Mucosa of rectum (tissue), 2 donors: ENCODE measurements around the gene REXO5.

ENCODE experiments used
- H3K27ac ChIP-seq, 2 donors: one replicate each; pipeline ENCODE4 v1.7.0; 2013; ENCODE audit warnings: inconsistent platforms in 2 of 2, low read depth in 2 of 2, low read length in 2 of 2
- H3K27me3 ChIP-seq, 2 donors: one replicate each; pipeline ENCODE4 v1.7.0; 2013; ENCODE audit warnings: low read length in 2 of 2; ENCODE audit not compliant: control insufficient read depth in 2 of 2, insufficient read depth in 2 of 2
- H3K36me3 ChIP-seq, 2 donors: one replicate each; pipeline ENCODE4 v1.7.0; 2013; ENCODE audit warnings: low read length in 2 of 2; ENCODE audit not compliant: control insufficient read depth in 2 of 2, insufficient read depth in 2 of 2
- H3K4me1 ChIP-seq, 2 donors: one replicate each; pipeline ENCODE4 v1.7.0; 2013; ENCODE audit warnings: low read length in 2 of 2, mild to moderate bottlenecking in 1 of 2; ENCODE audit not compliant: control insufficient read depth in 2 of 2, insufficient read depth in 2 of 2
- H3K4me3 ChIP-seq, 2 donors: one replicate each; pipeline ENCODE4 v1.7.0; 2013; ENCODE audit warnings: low read length in 2 of 2
- H3K9ac ChIP-seq, 2 donors: one replicate each; pipeline ENCODE4 v1.7.0; 2013; ENCODE audit warnings: low read length in 2 of 2, low read depth in 1 of 2, mild to moderate bottlenecking in 1 of 2
- H3K9me3 ChIP-seq, 2 donors: one replicate each; pipeline ENCODE4 v1.7.0; 2013; ENCODE audit warnings: low read length in 2 of 2; ENCODE audit not compliant: control insufficient read depth in 2 of 2
- donor health status: healthy.
- donor health status: Normal muscosa, but diverticular disease.

REXO5 gene

DNA sequence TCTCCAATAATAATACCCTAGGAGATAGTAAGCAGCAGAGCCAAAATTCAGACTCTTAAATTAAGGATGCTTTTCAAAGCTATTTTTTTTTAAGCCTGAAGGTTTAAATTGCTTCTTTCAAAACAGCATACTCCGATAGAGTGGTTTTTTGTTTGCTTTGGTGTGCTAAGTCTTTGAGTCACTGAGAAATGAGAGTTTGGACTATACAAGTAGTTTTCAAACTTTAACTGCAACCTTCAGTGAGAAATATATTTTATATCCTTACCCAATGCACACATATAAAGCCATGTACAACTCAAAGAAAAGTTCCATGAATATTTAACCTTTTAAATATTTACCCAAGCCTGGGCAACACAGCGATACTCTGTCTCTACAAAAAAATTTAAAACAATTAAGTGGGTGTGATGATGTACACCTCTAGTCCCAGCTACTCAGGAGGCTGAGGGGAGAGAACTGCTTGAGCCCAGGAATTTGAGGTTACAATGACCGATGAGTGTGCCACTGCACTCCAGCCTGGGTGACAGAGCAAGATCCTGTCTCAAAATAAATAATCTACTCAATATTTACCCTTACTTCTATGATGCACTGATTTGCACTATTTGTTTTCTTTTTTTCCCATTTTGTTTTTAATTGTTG lies 74.7 kb downstream of the REXO5 start:
- Histone ChIP-seq H3K4me1 (peaks cover 15 to 36% of the 10 kb centered on the region in 2 donors), H3K27me3 (no peaks in the 10 kb centered on the region), H3K9me3 (no peaks in the 10 kb centered on the region), H3K36me3 (no peaks in the 10 kb centered on the region), H3K27ac (peak overlapping the region; percentile 48 to 63), H3K4me3 (no peak overlapping the region), H3K9ac (no peak overlapping the region)

DNA sequence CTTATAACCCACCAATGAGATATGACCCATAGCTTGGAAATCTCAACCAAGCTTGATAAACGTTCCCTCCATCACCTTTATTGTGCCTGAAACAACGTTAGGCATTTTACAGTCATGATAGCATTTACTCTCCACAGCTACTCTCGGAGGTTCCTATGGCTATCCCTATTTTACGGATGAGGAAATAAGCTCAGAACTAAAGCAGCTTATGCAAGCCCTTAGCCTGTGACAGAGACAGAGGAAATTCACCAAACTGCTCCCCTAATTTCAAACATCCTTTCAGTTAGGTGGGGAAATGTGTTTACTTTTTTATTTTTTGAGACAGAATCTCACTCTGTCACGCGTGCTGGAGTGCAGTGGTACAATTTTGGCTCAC lies 75.2 kb downstream of the REXO5 start:
- H3K9ac ChIP-seq: peak overlapping the region in 1 of 2 donors; percentile 22
- H3K27me3 ChIP-seq: no peaks in the 10 kb centered on the region
- H3K4me1 ChIP-seq: peaks cover 15 to 36% of the 10 kb centered on the region in 2 donors
- H3K9me3 ChIP-seq: no peaks in the 10 kb centered on the region
- no peaks in the 10 kb centered on the region for H3K36me3 ChIP-seq
- H3K27ac ChIP-seq: peak overlapping the region; percentile 48 to 63
- no peak overlapping the region for H3K4me3 ChIP-seq

GRCh38 chr16:20883554-20884239 lies 77.4 kb downstream of the REXO5 start:
- H3K36me3 ChIP-seq: no peaks in the 10 kb centered on the region
- peak overlapping the region; percentile 39 to 52 for H3K27ac ChIP-seq
- no peak overlapping the region for H3K9ac ChIP-seq
- H3K27me3 ChIP-seq: no peaks in the 10 kb centered on the region
- H3K9me3 ChIP-seq: no peaks in the 10 kb centered on the region
- no peak overlapping the region for H3K4me3 ChIP-seq
- H3K4me1 ChIP-seq: peaks cover 19 to 36% of the 10 kb centered on the region in 2 donors

DNA sequence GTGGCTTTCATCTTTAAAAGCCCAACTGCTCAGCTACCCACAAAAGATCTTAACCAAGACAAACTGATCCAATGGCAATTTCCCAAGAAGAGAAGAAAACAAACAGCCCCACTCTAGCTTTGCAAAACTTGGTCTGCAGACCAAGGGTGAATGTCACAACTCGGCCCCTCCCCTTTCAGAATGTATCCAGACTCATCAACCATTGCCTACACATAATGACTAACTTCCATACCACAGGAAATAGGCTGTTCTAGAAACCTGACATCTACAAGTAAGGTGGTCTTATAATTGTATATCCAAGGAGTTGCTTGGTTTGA lies 77.9 kb downstream of the REXO5 start:
- no peaks in the 10 kb centered on the region for H3K36me3 ChIP-seq
- H3K4me3 ChIP-seq: no peak overlapping the region
- peaks cover 17 to 36% of the 10 kb centered on the region in 2 donors for H3K4me1 ChIP-seq
- peak overlapping the region; percentile 39 to 52 for H3K27ac ChIP-seq
- no peaks in the 10 kb centered on the region for H3K27me3 ChIP-seq
- no peaks in the 10 kb centered on the region for H3K9me3 ChIP-seq
- H3K9ac ChIP-seq: no peak overlapping the region

GRCh38 chr16:20886320-20886719 lies 80.0 kb downstream of the REXO5 start:
- no peaks in the 10 kb centered on the region for H3K27me3 ChIP-seq
- H3K4me1 ChIP-seq: peaks cover 23 to 36% of the 10 kb centered on the region in 2 donors
- no peak overlapping the region for H3K4me3 ChIP-seq
- no peak overlapping the region for H3K9ac ChIP-seq
- no peaks in the 10 kb centered on the region for H3K36me3 ChIP-seq
- no peaks in the 10 kb centered on the region for H3K9me3 ChIP-seq
- no peak overlapping the region for H3K27ac ChIP-seq

- H3K4me1 ChIP-seq: peaks cover 20 to 30% of the 10 kb centered on the region in 2 donors
Measured at GRCh38 chr16:20887207-20887606, 80.9 kb downstream of the REXO5 start.

GRCh38 chr16:20889625-20890275 lies 83.4 kb downstream of the REXO5 start:
- Histone ChIP-seq H3K27me3 (no peaks in the 10 kb centered on the region), H3K4me3 (no peak overlapping the region), H3K9ac (no peak overlapping the region), H3K36me3 (peaks cover 0 to 14% of the 10 kb centered on the region in 2 donors), H3K27ac (peak overlapping the region in 1 of 2 donors; percentile 27), H3K4me1 (peaks cover 12 to 16% of the 10 kb centered on the region in 2 donors), H3K9me3 (no peaks in the 10 kb centered on the region)

More at GRCh38 chr16:20887207-20887606, 80.9 kb downstream of the REXO5 start:
- no peaks in the 10 kb centered on the region for H3K9me3 ChIP-seq
- no peaks in the 10 kb centered on the region for H3K27me3 ChIP-seq
- peaks cover 0 to 6% of the 10 kb centered on the region in 2 donors for H3K36me3 ChIP-seq
- H3K9ac ChIP-seq: no peak overlapping the region
- H3K27ac ChIP-seq: no peak overlapping the region
- H3K4me3 ChIP-seq: no peak overlapping the region

DNA sequence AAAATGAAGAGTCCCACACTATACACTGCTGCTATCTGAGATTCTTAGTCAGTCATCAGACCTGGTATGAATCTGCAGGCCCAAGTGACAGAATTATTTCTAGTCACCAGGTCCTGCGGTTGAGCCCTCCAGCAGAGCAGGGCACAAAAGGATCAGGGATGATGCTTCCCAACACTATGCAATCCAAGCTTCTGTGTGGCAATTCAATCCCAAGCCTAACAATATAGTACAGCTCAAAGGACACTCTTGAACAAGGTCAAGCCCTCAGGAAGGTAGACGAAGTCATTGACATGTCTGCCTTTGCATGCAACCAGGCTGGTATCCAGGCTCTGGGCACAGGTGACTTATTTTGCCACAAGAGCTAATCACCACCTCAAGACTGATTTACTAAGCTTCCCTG lies 88.1 kb downstream of the REXO5 start:
- H3K4me1 ChIP-seq: peaks cover 11 to 13% of the 10 kb centered on the region in 2 donors
- no peak overlapping the region for H3K27ac ChIP-seq
- H3K9me3 ChIP-seq: no peaks in the 10 kb centered on the region
- H3K4me3 ChIP-seq: no peak overlapping the region
- H3K27me3 ChIP-seq: no peaks in the 10 kb centered on the region
- H3K36me3 ChIP-seq: peaks cover 10 to 14% of the 10 kb centered on the region in 2 donors
- H3K9ac ChIP-seq: no peak overlapping the region

DNA sequence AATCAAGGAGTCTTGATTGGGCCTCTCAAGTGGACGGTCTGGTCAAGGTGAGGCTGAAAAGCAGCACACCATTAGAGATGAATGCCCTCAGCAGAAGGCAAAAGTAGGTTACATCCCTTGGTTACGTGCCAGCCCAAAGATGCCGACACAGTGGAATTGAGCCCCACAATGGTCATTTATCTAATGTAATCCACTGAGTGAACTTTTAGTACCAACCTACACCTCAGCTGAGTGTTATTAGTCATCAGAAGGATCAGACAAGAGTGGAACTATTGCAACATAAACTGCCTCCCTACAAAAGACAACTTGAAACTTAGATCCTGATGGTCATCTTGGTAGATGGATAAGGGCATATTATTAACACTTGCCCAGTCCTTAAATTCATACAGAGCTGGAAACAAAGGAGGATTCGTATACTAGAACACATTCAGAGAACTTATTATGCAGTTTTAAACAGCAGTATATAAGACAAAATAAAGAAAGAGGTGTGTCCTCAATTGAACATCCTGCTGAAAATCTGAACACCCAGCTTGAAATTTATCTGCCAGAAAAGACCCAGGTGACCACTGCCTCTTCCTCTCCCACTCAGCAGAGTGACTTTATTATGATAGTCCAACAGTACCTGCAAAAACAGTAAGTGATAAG lies 91.0 kb downstream of the REXO5 start:
- Histone ChIP-seq H3K27ac (no peak overlapping the region), H3K27me3 (no peaks in the 10 kb centered on the region), H3K9ac (no peak overlapping the region), H3K36me3 (peaks cover 7 to 10% of the 10 kb centered on the region in 2 donors), H3K9me3 (no peaks in the 10 kb centered on the region), H3K4me3 (no peak overlapping the region), H3K4me1 (peaks cover 13 to 14% of the 10 kb centered on the region in 2 donors)

- Histone ChIP-seq H3K27me3 (no peaks in the 10 kb centered on the region), H3K36me3 (peaks cover 7 to 10% of the 10 kb centered on the region in 2 donors), H3K4me1 (peaks cover 13 to 14% of the 10 kb centered on the region in 2 donors), H3K4me3 (no peak overlapping the region), H3K9ac (no peak overlapping the region), H3K9me3 (no peaks in the 10 kb centered on the region), H3K27ac (no peak overlapping the region)
Measured at GRCh38 chr16:20897922-20898321, 91.6 kb downstream of the REXO5 start.
